Spleen (tissue), 7 donors: ENCODE results near the gene PPP1R12C.

Experiments used
- CTCF ChIP-seq, 11 experiments: fragments of 200-600 bp in 7 of 11; fragments of 450-650 bp in 4 of 11; sonication (generic) in 4 of 11; IDR thresholded peaks in 8 of 11; conservative IDR thresholded peaks in 3 of 11; 1 replicate in 7 of 11; 2 replicates in 4 of 11; pipeline versions ENCODE4 v1.4.0 to v1.8.0; 2016 to 2021; ENCODE audit warnings: antibody characterized with exemption in 11 of 11, inconsistent platforms in 4 of 11, mild to moderate bottlenecking in 1 of 11
- POLR2A ChIP-seq, 3 donors: fragments of 450-650 bp; IDR thresholded peaks; one replicate each; pipeline ENCODE4 v1.5.1; 2017; ENCODE audit warnings: antibody characterized with exemption in 3 of 3, mild to moderate bottlenecking in 1 of 3
- donor health status: DM: no; HTN: no; CAD: no; lungs with moderate emphysema.
- donor health status: DM: no; HTN: no; CAD: no.
- donor health status: DM: no; HTN: no; CAD: no.

DNA sequence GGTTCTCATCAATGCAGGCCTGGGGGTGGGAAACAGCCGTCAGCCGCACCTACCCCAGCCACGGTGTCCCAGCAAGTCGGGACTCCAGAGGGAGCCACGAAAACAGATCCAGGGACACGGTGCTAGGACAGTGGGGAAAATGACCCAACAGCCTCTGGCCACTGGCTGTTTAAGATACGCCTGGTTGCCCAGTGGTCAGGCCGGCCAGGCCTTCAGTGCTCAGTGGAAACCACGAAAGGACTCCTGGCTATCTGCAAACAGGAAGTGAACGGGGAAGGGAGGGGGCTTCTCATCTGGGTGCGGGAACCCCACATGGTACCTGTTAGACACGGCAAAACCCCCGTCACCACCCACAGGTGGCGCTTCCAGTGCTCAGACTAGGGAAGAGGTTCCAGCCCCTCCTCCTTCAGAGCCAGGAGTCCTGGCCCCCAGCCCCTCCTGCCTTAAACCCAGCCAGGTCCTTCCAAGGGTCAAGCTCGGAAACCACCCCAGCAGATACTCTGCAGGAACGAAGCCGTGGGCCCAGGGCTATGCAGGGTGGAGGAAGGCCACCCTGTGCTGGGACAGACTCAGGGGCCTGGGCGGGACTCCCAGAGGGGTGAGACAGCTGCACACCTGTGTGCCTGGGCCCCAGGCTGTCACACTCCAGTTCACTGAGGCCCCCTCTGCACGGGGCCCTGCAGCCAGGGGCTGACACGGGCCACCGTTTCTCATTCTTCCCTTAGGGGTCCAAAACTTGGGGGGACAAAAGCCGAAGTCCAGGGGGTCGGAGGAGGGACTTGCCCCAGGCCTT, 4.5 kb downstream of the PPP1R12C start:
- no peak for TF ChIP-seq POLR2A (IDR thresholded peaks at IDR 0.05)
- TF ChIP-seq CTCF (IDR thresholded peaks at IDR 0.05 in 8 of 11, conservative IDR thresholded peaks at IDR 0.05 in 3 of 11) = no peak
